Measurements from ENCODE around the gene WDR59. TPM values are rescaled to one million over a fixed set of nuclear protein-coding genes. Genes with fewer than 3 reads are reported as not detected.
"Not testable (repeated sequence)": the region's sequence is repeated elsewhere in the genome, so short reads cannot be mapped to it uniquely, and the experiment has no call there.

Gene WDR59
- total RNA-seq, 1 experiment from 2014 or later, result 26.8 TPM

GRCh38 chr16:74998481-74999218 lies 13.7 kb upstream of the WDR59 start, which contains the start of gene ZNRF1:
Gene ZNRF1, plus strand, starts transcription at chr16:74999024. Its CDS starts 648 bp downstream, at chr16:74999672.
- peak within 1 kb of the TSS; percentile 69 for H3K4me3 ChIP-seq (ENCODE audit: low read length)
- no peaks in the 10 kb centered on the region for H3K36me3 ChIP-seq (ENCODE audit: insufficient read depth, low read length)
- H3K4me2 ChIP-seq (ENCODE audit: low read depth, low read length, poor library complexity, severe bottlenecking), result peak within 1 kb of the TSS; percentile 76
- H3K9ac ChIP-seq (ENCODE audit: low read length), result peak within 1 kb of the TSS; percentile 70
- peaks cover 17% of the 10 kb centered on the region for H3K4me1 ChIP-seq (ENCODE audit: low read length)
- H3K9me2 ChIP-seq (replicated peaks; ENCODE audit: insufficient read depth, low read length), result no peaks in the 10 kb centered on the region
- peaks cover 6% of the 10 kb centered on the region; the same call in 1 of the 2 replicates for H4K20me1 ChIP-seq (ENCODE audit: insufficient read depth, low read depth, low read length)
- H3K9me3 ChIP-seq (ENCODE audit: low read length), result no peaks in the 10 kb centered on the region
- peak; percentile 89 for DNase-seq
- H3K79me2 ChIP-seq (ENCODE audit: low read length), result no peaks in the 10 kb centered on the region
- H2AFZ ChIP-seq (ENCODE audit: low read length), result no peak within 1 kb of the TSS
- no peaks in the 10 kb centered on the region for H3K27me3 ChIP-seq (ENCODE audit: low read length)
- no peak within 1 kb of the TSS for H3K27ac ChIP-seq (ENCODE audit: low read length)

- Histone ChIP-seq H3K9me2 (replicated peaks; ENCODE audit: insufficient read depth, low read length) (no peaks in the 10 kb centered on the region), H2AFZ (ENCODE audit: low read length) (no peak overlapping the region), H3K36me3 (ENCODE audit: insufficient read depth, low read length) (no peaks in the 10 kb centered on the region), H3K9ac (ENCODE audit: low read length) (no peak overlapping the region), H3K4me2 (ENCODE audit: low read depth, low read length, poor library complexity, severe bottlenecking) (no peak overlapping the region), H3K4me3 (ENCODE audit: low read length) (no peak overlapping the region), H3K79me2 (ENCODE audit: low read length) (no peaks in the 10 kb centered on the region), H3K9me3 (ENCODE audit: low read length) (no peaks in the 10 kb centered on the region), H3K27ac (ENCODE audit: low read length) (no peak overlapping the region), H3K4me1 (ENCODE audit: low read length) (peaks cover 17% of the 10 kb centered on the region), H4K20me1 (ENCODE audit: insufficient read depth, low read depth, low read length) (peaks cover 6% of the 10 kb centered on the region; the same call in 1 of the 2 replicates), H3K27me3 (ENCODE audit: low read length) (no peaks in the 10 kb centered on the region)
- DNase-seq, result no peak
Measured at GRCh38 chr16:74997042-74997491, 12.1 kb upstream of the WDR59 start.

DNA sequence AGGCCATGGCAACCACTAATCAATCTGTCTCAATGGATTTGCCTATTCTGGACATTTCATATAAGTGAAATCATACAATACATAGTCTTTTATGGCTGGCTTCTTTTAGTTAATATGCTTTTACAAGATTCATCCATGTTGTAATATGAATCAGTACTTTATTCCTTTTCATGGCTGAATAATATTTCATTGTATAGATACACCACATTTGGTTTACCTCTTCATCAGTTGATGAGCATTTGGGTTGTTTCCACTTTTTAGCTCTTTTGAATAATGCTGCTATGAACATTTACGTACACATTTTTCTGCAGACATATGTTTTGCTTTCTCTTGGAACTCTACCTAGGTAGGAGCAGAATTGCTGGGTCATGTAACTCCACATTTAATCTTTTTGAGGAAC lies 11.1 kb upstream of the WDR59 start:
- DNase-seq, result no peak
- no peak overlapping the region for H3K4me2 ChIP-seq (ENCODE audit: low read depth, low read length, poor library complexity, severe bottlenecking)
- H3K27ac ChIP-seq (ENCODE audit: low read length), result no peak overlapping the region
- H3K4me1 ChIP-seq (ENCODE audit: low read length), result peaks cover 17% of the 10 kb centered on the region
- H2AFZ ChIP-seq (ENCODE audit: low read length), result no peak overlapping the region
- H3K4me3 ChIP-seq (ENCODE audit: low read length), result no peak overlapping the region
- no peak overlapping the region for H3K9ac ChIP-seq (ENCODE audit: low read length)
- 0 out of 2 replicates have a peak, but pooled peaks cover 6% of the 10 kb centered on the region for H4K20me1 ChIP-seq (ENCODE audit: insufficient read depth, low read depth, low read length)
- no peaks in the 10 kb centered on the region for H3K36me3 ChIP-seq (ENCODE audit: insufficient read depth, low read length)
- H3K79me2 ChIP-seq (ENCODE audit: low read length), result no peaks in the 10 kb centered on the region
- H3K9me2 ChIP-seq (replicated peaks; ENCODE audit: insufficient read depth, low read length), result no peaks in the 10 kb centered on the region
- H3K27me3 ChIP-seq (ENCODE audit: low read length), result no peaks in the 10 kb centered on the region
- H3K9me3 ChIP-seq (ENCODE audit: low read length), result no peaks in the 10 kb centered on the region

GRCh38 chr16:74991593-74992403 lies 6.9 kb upstream of the WDR59 start:
- H2AFZ ChIP-seq (ENCODE audit: low read length), result no peak overlapping the region
- no peak overlapping the region for H3K27ac ChIP-seq (ENCODE audit: low read length)
- H3K9ac ChIP-seq (ENCODE audit: low read length), result no peak overlapping the region
- no peaks in the 10 kb centered on the region for H3K36me3 ChIP-seq (ENCODE audit: insufficient read depth, low read length)
- H3K4me1 ChIP-seq (ENCODE audit: low read length), result no peaks in the 10 kb centered on the region
- no peaks in the 10 kb centered on the region for H3K27me3 ChIP-seq (ENCODE audit: low read length)
- H3K9me3 ChIP-seq (ENCODE audit: low read length), result no peaks in the 10 kb centered on the region
- H3K4me2 ChIP-seq (ENCODE audit: low read depth, low read length, poor library complexity, severe bottlenecking), result no peak overlapping the region
- H4K20me1 ChIP-seq (ENCODE audit: insufficient read depth, low read depth, low read length), result no peaks in the 10 kb centered on the region
- no peaks in the 10 kb centered on the region for H3K79me2 ChIP-seq (ENCODE audit: low read length)
- H3K9me2 ChIP-seq (replicated peaks; ENCODE audit: insufficient read depth, low read length), result no peaks in the 10 kb centered on the region
- H3K4me3 ChIP-seq (ENCODE audit: low read length), result no peak overlapping the region
- no peak for DNase-seq

- Histone ChIP-seq H2AFZ (ENCODE audit: low read length) (no peak overlapping the region), H3K4me2 (ENCODE audit: low read depth, low read length, poor library complexity, severe bottlenecking) (no peak overlapping the region), H3K4me1 (ENCODE audit: low read length) (no peaks in the 10 kb centered on the region), H3K9ac (ENCODE audit: low read length) (no peak overlapping the region), H3K4me3 (ENCODE audit: low read length) (no peak overlapping the region), H3K36me3 (ENCODE audit: insufficient read depth, low read length) (no peaks in the 10 kb centered on the region), H4K20me1 (ENCODE audit: insufficient read depth, low read depth, low read length) (no peaks in the 10 kb centered on the region), H3K79me2 (ENCODE audit: low read length) (no peaks in the 10 kb centered on the region), H3K9me3 (ENCODE audit: low read length) (no peaks in the 10 kb centered on the region), H3K9me2 (replicated peaks; ENCODE audit: insufficient read depth, low read length) (no peaks in the 10 kb centered on the region), H3K27me3 (ENCODE audit: low read length) (no peaks in the 10 kb centered on the region), H3K27ac (ENCODE audit: low read length) (no peak overlapping the region)
- no peak for DNase-seq
Measured at GRCh38 chr16:74991268-74991592, 6.3 kb upstream of the WDR59 start.

DNA sequence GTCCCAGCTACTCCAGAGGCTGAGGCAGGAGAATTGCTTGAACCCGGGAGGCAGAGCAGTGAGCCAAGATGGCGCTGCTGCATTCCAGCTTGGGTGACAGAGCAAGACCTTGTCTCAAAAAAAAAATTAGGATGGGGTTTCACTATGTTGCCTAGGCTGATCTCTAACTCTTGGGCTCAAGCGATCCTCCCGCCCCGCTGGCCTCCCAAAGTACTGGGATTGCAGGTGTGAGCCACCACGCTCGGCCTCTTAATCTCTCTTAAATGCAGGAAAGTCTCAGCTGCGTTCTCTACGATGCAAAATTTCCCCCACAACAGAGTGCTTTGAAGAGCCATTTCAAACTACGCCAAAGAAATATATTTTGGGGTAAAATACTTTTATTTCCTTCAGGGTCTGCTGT lies 5.9 kb upstream of the WDR59 start:
- Histone ChIP-seq H3K27me3 (ENCODE audit: low read length) (no peaks in the 10 kb centered on the region), H3K4me2 (ENCODE audit: low read depth, low read length, poor library complexity, severe bottlenecking) (no peak overlapping the region), H2AFZ (ENCODE audit: low read length) (no peak overlapping the region), H3K27ac (ENCODE audit: low read length) (no peak overlapping the region), H3K9me3 (ENCODE audit: low read length) (no peaks in the 10 kb centered on the region), H3K79me2 (ENCODE audit: low read length) (no peaks in the 10 kb centered on the region), H3K36me3 (ENCODE audit: insufficient read depth, low read length) (no peaks in the 10 kb centered on the region), H3K9ac (ENCODE audit: low read length) (no peak overlapping the region), H3K4me1 (ENCODE audit: low read length) (no peaks in the 10 kb centered on the region), H4K20me1 (ENCODE audit: insufficient read depth, low read depth, low read length) (no peaks in the 10 kb centered on the region), H3K9me2 (replicated peaks; ENCODE audit: insufficient read depth, low read length) (no peaks in the 10 kb centered on the region), H3K4me3 (ENCODE audit: low read length) (no peak overlapping the region)
- DNase-seq, result no peak

DNA sequence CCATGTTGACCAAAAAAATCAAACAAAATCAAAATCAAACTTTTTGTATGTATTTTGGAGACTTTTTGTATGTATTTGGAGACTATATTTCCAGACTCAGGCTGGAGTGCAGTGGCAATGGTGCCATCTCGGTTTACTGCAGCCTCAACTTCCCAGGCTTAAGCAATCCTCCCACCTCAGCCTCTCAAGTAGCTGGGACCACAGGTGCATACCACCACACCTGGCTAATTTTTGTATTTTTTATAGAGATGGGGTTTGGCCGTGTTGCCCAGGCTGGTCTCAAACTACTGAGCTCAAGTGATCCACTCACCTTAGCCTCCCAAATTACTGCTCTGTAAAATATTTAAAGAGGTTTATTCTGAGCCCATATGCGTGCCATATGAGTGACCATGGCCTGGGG lies 4.9 kb upstream of the WDR59 start:
- H3K4me3 ChIP-seq (ENCODE audit: low read length); H2AFZ ChIP-seq (ENCODE audit: low read length); H3K9me3 ChIP-seq (ENCODE audit: low read length): not testable (repeated sequence)

DNA sequence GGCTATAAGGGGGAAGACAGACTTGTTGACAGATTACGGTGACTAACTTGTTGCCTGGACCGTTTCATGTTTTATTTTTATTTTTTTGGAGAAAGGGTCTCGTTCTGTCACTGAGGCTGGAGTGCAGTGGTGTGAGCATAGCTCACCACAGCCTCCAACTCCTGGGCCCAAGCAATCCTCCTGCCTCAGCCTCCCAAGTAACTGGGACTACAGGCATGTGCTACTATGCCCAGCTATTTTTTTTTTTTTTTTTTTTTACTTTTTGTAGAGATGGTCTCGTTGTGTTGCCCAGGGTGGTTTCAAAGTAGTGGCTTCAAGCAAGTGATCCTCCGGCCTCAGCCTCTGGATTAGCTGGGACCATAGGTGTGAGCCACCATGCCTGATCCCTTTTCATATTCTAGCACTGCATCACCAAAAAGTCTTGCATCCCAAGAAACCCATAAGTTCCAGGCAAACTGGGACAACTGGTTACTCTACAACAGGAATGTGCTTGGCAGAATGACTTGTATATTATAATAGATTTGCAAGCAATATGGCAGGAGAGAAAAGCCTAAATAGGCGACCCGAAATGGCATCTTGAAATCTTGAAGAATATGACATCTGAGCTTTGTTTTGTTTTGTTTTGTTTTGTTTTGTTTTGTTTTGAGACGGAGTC lies 2.2 kb upstream of the WDR59 start:
- no peaks in the 10 kb centered on the region for H3K36me3 ChIP-seq (ENCODE audit: insufficient read depth, low read length)
- H3K27me3 ChIP-seq (ENCODE audit: low read length), result no peaks in the 10 kb centered on the region
- H3K79me2 ChIP-seq (ENCODE audit: low read length), result peaks cover 25% of the 10 kb centered on the region
- no peaks in the 10 kb centered on the region for H4K20me1 ChIP-seq (ENCODE audit: insufficient read depth, low read depth, low read length)
- no peak overlapping the region for H3K9ac ChIP-seq (ENCODE audit: low read length)
- peaks cover 13% of the 10 kb centered on the region for H3K4me1 ChIP-seq (ENCODE audit: low read length)
- DNase-seq, result no peak
- no peak overlapping the region for H2AFZ ChIP-seq (ENCODE audit: low read length)
- no peak overlapping the region for H3K4me2 ChIP-seq (ENCODE audit: low read depth, low read length, poor library complexity, severe bottlenecking)
- no peak overlapping the region for H3K27ac ChIP-seq (ENCODE audit: low read length)
- no peak overlapping the region for H3K4me3 ChIP-seq (ENCODE audit: low read length)
- H3K9me2 ChIP-seq (replicated peaks; ENCODE audit: insufficient read depth, low read length), result no peaks in the 10 kb centered on the region
- H3K9me3 ChIP-seq (ENCODE audit: low read length), result no peaks in the 10 kb centered on the region

More for the DNA sequence above, 4.9 kb upstream of the WDR59 start:
- H3K27me3 ChIP-seq (ENCODE audit: low read length); DNase-seq; H3K9me2 ChIP-seq (replicated peaks; ENCODE audit: insufficient read depth, low read length); H3K9ac ChIP-seq (ENCODE audit: low read length); H4K20me1 ChIP-seq (ENCODE audit: insufficient read depth, low read depth, low read length); H3K36me3 ChIP-seq (ENCODE audit: insufficient read depth, low read length); H3K4me1 ChIP-seq (ENCODE audit: low read length); H3K4me2 ChIP-seq (ENCODE audit: low read depth, low read length, poor library complexity, severe bottlenecking); H3K79me2 ChIP-seq (ENCODE audit: low read length); H3K27ac ChIP-seq (ENCODE audit: low read length): not testable (repeated sequence)

Measured in Karpas-422 (cell line).